Cardiac septum (tissue), 1 donor: ENCODE measurements around the gene RNF208. TPM values are rescaled to one million over a fixed set of nuclear protein-coding genes. Genes with fewer than 3 reads are reported as not detected.

Experiments used
- DNase-seq: peaks from one replicate; pipeline ENCODE4 v3.0.0-alpha.2; 2020; ENCODE audit warnings: low spot score
- intact Hi-C: fragments of 100-400 bp; cut with DNase I; formaldehyde crosslinking; loops from one replicate; pipeline ENCODE4 v1.14.0; 2022
- total RNA-seq: library from RNA; stranded (reverse); fragmentation: NEBNext Ultra II Directional; extraction: Animal tissue kit (Norgen Biotek cat#: 25700); gene quantifications from one replicate; pipeline ENCODE4 v1.2.1, GENCODE V29; 2021
- donor health status: DM: no; HTN: no; CAD: no.

Gene RNF208
- total RNA-seq, 1 donor from 2014 or later = 22.2 TPM

DNA sequence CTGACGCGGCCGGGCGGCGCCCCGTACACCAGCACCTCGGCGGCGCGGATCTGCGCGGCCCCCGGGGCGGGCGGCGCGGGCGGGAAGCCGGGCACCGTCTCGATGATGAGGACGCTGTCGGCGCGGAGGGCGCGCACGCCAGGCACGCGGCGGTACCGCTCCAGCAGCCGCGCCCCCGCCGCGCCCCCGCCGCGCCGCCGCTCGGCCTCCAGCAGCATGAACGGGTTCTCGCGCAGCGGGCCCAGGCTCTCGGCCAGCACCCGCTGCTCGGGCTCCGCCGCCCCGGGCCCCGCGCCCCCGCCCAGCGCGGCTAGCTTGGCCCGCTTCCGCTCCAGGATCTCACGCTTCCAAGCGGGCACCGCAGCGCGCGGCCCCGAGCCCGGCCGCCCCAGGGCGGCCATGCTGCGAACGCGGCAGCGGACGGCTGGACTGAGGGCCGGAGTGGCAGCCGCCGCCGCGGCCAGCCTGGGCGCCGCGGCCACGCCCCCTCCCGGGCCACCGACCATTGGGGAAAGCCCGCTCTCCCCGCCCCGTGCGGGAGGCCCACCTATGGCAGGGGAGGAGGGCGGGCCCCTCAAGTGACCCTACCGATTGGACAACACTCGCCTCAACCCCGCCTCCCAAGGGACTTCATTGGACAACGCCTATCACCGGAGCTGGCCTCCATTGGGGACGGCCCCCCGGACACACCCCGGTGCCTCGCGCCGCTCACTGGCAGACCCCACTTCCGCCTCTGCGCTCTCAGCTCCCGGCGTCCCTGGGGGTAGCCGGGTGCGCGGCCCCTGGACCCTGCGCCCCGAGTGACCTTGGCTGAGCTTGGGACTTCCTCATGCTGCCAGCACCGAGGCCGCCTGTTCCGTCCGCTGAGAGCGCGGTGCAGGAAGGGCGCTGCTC, 21.5 kb downstream of the RNF208 start, which contains the start of gene TPRN:
Gene TPRN, minus strand, starts transcription at position 431 of the 894 bp plus-strand sequence. Its CDS starts 30 bp downstream, at position 401.
- peak; percentile 99 for DNase-seq
- intact Hi-C loops = loop anchor here (2.0 kb wide), 1 partner anchor 22 kb away; the partner anchor contains the start of gene RNF208

DNA sequence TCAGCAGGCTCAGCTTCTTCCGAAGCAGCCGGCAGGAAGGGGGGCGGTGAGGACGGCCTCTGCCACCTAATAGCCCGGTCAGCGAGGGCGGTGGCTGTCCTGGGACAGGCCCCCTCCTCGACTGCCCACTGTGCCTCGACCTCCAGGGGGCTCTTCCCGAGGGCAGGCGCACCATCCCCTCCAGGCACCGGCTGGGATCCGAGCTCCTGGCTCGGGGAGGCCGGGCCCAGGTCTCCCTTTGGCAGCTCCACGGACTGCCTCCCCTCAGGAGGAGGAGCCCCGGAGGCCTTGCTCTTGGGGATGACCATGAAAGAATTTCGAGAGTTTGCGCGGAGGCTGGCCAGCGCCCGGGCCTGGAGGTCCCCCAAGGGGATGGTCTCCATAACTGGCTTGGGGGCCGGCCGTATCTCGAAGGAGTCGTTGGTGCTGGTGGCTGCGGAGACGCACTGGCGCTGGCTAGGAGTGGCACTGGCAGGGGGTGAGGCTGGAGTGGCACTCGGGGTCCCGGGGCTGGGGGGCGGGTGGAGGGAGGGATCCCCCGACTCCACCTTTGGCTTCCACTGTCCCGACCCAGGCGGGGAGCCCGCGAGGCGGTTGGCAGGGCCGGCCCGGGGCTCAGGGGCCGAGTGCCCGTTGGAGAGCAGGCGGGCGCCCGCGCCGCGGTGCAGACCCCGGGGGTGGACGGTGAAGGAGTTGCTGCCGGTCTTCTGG, 22.5 kb downstream of the RNF208 start:
- DNase-seq = no peak
- intact Hi-C loops = loop anchor here (2.0 kb wide), 1 partner anchor 23 kb away; the partner anchor contains the start of gene RNF208

DNA sequence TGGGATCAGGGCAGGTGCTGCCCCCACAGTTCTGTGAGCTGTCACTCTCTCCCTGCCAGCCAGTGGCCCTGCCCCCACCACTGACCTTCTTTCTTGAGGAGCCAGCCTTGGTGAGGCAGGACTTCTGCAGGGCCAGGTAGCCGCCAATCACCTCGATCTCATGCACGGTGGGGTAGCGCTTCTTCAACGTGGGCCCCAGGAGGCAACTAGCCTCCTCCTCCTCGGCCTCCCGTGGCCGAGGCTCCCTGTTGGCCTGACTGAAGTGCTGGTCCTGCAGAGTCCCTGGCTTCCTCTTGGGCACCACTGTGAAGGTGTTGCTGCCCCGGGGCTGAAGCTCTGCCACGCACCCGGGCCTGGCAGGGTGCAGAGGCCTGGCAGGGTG, 23.1 kb downstream of the RNF208 start:
- intact Hi-C loops = no loop called here
- DNase-seq = no peak

DNA sequence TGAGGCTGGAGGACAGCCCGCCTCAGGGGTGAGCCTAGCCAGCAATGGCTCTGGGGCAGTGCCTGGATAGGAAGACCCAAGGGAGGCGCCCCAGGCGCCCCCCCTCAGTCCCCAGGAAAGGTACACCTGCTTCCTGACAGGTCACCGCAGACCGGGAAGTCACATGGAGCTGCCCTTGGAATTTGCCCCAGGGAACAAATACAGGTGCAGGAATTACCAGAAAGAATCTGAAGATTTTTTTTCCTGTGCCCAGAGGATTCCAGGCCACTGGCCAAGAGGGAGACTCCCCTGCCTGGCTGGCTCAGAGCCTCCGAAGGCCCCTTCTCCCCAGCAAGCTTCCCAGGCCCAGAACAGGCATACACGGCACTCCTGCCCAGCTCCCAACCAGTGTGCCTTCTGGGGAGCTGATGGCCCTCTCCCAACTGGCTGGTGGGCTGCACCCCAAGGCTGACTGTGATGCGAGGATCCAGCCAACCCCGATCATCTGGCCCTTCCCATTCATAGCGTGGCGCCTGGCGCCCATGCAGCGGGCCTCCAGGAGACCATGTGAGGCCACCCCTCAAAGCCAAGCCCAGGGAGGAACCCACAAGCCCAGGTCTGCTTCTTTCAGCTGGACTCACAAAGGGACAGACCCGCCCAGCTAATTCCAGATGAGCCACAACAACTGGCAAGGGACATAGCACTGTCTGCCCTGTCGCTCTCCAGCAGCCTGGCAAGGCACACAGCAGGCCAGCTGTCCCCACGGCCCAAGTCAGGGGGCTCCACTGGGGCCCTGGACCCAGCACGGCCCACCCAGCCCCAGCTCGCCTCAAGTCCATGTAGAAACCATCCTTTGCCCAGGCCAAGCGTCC, 23.8 kb downstream of the RNF208 start:
- DNase-seq = no peak
- intact Hi-C loops = no loop called here

DNA sequence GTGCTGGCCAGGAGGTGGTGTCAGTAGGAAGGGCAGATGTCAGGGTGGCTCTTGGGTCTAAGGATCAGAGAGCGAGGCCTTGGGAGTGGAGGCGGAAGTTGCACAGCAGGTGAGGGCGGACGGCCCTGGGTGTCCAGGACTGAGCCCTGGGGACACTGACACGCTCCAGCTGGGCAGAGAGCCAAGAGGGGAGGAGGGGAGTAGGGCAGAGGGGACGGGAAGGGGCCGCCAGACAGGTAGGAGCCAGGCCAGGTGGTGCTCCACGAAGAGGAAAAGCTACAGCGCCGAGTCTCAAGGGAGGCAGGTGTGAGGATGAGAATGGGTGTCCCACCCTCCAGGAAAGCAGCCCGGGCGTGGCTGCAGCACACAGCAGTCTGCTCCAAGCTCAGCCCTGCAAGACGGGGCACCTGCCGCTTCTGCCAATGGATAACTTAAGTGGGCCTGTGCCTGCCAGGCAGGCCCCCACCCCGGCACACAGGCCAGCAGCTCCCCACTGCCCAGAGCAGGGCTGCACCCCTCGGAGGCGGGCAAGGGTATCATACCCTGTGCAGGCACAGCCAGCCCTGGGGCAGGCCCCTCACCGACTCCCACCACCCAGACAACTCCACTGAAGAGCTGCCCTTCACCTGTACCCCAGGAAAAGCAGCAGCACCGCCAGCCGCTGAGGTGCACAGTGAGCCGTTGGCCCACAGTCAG, 26.4 kb downstream of the RNF208 start:
- no peak for DNase-seq
- intact Hi-C loops = no loop called here

DNA sequence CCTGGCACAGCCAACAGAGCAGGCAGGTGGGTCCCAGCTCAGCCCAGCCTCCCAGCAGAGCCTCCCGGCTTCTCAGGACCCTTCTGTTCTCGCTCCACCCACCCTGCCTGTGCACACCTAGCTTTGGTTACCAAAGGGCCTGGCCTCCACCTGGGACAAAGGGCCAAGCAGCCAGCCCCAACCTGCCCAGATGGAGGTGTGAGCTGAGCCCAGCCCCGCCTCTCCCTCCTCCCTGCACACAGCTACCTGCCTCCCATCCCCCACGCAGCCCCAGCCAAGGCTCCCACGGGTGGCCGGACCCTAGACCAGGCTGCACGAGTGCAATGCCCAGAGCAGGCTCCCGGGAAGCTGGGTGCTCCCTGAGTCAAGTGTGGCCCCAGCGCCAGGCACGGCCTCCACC, 27.1 kb downstream of the RNF208 start:
- no peak for DNase-seq
- intact Hi-C loops = no loop called here

DNA sequence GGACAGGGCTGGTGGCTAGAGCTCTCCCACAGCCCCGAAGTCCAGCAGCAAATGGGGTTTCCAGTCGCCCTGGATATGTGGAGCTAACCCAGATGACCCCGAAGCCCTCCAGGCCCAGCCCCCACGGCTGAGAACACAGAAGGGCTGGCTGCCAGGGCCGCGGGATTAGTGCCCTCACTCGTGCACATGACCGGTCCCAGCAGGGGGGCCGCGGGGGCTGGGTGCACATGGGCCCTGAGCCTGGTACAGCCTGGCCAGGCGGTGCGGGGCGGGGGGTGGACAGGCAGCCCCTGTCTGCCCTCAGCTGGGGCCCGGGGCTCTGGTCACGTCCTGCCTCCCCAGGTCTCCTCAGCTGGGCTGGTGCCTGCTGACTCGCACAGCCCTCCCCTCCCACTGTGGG, 27.7 kb downstream of the RNF208 start:
- peak; percentile 83 for DNase-seq
- intact Hi-C loops = no loop called here

DNA sequence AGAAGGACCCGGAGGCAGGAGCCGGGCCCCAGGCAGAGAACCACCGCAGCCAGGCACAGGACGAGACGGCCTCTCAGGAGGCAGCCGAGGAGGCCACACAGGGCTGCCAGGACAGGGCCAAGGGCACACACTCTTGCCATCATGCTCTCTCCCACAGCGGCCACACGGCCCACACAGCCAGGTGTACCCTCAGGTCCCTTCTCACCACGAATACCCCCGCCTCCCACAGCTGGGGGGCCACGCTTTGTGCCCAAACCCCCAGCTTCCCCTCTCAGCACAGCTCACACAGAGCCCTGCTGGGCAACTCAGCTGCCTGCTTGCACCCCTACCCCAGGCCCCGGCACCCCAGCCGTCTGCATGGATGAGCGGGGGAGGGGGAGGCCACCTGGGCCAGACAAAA, 28.3 kb downstream of the RNF208 start:
- intact Hi-C loops = no loop called here
- no peak for DNase-seq

DNA sequence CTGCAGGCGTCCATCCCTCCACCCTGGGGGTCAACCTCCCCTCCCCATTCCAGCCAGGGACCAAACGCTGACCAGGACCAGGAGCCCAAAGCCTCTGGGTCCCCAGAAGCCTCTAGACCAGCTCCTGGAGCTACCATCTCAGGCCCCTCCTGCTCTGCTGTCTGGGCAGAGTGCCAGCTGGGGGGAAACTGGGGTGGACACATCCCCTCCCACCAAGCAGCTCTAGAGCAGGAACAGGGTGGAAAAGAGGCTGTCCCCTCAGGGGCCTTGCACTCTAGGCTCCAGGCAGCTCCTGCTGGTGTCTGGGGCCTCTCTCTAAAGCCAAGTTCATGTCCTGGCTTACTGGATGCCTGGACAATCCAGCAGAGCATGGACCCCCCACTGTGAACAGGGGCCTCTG, 29.2 kb downstream of the RNF208 start:
- intact Hi-C loops = no loop called here

DNA sequence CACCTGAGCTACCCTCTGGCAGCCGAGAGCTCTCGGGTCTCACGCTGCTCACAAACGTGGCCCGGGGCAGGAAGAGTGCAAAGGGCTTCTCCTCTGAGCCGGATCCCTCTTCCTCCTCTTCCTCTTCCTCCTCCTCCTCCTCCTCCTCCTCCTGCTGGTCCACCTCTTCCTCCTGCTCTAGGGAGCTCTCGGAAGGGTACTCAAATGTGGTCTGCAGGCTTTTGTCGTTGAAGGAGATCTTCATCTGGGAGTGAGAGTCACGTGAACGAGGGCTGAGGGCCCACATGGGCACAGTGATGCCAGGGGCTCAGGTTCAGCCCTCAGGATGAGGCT, 29.6 kb downstream of the RNF208 start:
- intact Hi-C loops = no loop called here
- DNase-seq = no peak

More for the DNA sequence above, 29.2 kb downstream of the RNF208 start:
- DNase-seq = no peak

DNA sequence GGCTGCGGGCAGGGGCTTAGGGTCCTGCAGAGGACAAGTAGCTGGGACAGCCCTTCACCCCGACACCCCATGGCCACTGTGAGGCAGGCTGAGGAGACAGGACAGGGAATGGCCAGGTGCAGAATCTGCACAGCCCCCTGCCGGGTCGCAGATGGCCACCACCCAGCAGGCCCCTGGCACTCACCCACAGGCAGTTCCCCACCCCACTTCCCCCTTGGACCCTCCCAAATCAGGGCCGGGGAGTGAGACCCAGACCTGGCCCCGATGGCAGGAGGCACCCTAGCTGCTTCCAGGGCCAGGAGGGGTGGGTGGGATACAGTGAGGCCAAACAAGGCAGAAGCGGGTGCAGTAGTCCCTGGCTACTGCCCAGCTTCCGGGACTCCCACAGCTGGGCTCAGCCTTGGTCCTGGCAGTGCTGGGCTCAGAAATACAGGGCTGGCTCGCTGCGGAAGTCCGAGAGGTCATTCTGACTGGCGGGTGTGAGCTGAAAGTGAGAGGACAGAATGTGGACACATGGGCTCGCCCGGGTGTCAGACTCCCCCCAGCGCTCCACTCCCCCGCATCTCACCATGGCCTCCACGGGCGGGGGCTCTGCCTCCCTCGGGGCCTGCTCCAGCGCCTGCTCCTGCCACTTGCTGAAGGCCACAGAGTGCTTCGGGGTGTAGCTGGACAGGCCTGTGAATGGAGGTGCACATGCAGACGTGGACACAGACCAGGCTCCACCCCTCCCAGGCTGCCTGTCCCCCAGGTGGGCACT, 30.2 kb downstream of the RNF208 start:
- DNase-seq = no peak
- intact Hi-C loops = no loop called here

DNA sequence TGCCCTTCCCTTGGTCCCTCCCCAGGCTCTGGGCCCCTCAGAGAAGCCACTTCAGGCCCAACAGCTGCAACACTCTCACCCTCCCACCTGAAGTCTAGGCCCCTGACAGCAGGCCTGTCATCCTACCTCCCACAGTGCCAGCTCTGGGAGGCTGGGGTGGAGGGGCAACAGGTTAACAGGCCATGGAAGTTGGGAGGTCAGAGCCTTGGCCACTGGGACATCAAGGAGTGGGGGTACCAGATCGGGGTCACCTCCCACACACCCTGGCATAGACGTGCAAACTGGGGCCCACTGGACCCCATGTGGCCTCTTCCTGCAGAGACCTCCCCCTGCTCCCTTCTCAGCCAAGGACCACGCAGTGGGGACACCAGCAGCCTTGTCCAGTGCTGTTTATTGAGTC, 30.8 kb downstream of the RNF208 start:
- intact Hi-C loops = no loop called here
- DNase-seq = no peak

DNA sequence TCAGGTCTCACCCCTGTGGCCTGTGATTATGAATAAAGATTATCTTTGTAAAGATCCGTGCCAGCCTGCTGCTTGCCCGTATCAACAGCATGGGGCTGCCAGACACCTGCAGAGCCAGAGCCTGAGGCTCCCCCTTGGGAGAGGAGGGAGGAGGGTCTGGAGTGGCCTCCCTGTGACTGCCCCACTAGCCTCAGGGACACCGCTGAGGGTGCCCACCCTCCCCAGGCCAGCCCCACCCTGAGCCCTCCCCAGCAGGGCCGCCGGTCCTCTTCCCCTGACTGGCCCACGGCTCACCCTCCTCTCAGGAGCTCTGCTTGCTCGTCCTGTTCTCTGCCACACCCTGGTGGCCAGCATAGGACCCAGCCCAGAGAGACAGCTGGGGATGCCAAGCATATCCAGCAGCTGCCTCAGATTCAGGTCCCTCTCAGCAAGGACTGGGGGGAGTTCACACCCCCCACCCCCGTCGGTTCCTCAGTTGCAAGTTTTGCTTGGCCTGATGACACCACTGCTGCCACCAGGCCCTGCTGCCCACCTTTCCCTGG, 31.7 kb downstream of the RNF208 start:
- intact Hi-C loops = no loop called here
- no peak for DNase-seq

DNA sequence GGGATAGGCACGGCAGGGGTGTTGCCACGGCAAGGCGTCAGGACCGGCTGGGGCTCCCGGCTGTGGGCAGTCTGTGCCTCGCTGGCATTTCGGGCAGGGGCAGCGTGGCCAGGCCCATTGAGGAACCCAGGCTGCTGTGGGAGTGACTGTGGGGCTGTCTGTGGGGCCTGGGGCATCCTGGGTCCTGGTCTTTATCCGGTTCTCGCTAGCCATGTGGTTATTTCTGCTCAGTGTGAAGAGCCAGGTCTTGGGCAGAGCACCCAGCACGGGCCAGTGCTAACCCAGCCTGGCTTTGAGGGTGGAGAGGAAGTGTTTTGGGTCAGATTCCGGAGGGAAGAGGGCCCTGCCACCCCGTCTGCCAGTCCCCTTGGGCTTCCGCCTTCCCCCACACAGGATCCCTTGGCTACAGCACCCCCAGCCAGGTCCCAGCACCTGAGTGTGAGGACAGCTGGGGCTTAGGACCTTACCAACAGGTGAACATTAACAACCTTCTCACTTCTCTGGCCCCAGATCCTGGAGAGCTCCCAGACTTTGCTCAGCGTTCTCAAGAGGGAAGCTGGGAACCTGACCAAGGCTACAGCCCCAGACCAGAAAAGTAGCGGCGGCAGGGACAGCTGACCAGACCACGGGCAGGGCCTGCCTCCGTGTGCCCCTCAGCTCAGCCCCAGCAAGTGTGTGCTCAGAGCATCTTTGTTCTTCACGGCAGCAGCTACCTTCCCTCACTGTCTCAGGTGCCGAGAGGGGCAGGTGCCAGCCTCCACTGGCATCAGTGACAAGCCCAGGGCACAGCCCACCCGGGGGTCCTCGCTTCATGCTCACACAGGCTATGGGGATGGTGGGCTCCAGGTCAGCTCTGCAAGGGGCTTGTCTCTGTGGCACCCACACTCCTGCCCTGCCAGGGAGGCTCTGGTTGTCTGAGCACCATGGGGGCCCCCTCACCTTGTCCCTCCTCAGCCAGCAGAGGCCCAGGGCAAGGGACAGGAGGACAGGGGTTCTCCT, 32.4 kb downstream of the RNF208 start:
- intact Hi-C loops = loop anchor here (2.0 kb wide), 2 partner anchors 15 to 33 kb away; partner anchors contain the start of genes NDOR1, RNF208 and TMEM203
- no peak for DNase-seq

DNA sequence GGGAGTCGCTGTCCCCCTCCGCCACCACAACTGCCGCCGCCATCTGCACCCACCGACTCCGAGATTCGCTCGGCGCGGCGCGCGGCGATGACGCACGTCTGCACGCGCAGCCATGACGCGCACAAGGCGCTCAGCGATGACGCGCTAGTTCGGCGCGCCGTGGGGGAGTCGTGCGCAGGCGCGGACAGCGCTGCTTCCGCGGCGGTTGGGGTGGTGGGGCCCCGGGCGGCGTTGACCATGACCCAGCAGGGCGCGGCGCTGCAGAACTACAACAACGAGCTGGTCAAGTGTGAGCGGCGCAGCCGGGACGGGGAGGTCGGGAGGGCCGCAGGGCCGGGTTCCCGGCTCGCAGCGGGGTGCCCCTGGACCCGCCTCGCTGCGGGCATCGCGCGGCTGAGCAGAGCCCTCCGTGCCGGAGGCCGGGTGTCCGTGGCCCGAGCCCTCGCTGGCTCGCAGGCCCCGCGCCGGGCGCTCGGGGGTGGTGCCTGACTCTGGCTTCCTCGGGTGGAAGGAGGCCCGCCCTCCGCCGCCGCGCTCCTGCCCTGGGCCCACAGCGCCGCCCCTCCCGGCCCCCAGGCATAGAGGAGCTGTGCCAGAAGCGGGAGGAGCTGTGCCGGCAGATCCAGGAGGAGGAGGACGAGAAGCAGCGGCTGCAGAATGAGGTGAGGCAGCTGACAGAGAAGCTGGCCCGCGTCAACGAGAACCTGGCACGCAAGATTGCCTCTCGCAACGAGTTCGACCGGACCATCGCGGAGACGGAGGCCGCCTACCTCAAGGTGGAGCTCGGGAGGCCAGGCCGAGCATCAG, 33.3 kb downstream of the RNF208 start, which contains the start of the genes ANAPC2 and SSNA1:
Gene ANAPC2, minus strand, starts transcription at position 71 of the 807 bp plus-strand sequence. Its CDS starts 28 bp downstream, at position 43.
Gene SSNA1, plus strand, starts transcription at position 187 of the 807 bp plus-strand sequence. Its CDS starts 51 bp downstream, at position 238.
- peak; percentile 95 for DNase-seq
- intact Hi-C loops = loop anchor here (2.0 kb wide), 2 partner anchors 16 to 34 kb away; partner anchors contain the start of genes NDOR1, RNF208 and TMEM203

DNA sequence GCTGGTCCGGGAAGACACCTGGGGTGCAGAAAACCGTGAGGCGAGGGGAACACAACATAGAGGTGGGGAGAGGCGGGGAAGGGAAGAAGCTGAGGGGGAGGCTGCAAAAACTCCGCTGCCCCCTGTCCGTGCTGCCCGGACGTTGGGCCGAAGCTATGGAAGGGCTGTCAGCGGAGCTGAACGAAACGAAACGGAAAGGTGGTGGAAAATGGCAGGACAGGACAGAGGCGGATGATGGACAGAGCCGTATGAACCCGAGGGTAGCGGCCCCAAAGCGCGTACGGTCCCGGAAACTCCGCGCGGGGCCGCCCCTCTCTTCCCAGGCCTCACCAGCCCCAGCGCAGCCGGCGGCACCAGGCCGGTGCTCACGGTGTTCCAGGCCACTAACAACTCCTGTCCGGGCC, 34.0 kb downstream of the RNF208 start:
- no peak for DNase-seq
- intact Hi-C loops = loop anchor here (2.0 kb wide), 2 partner anchors 17 to 35 kb away; partner anchors contain the start of genes NDOR1, RNF208 and TMEM203
